Mesenchymal stem cell (in vitro differentiated cells and primary cell): ENCODE results near the gene TMUB1.

Experiments used
- DNase-seq: peaks from one replicate; pipeline ENCODE4 v3.0.0-alpha.2; 2013
- H2AFZ ChIP-seq: one replicate; pipeline ENCODE4 v1.6.1; 2013; ENCODE audit warnings: low read depth, mild to moderate bottlenecking, control low read depth, inconsistent platforms, low read length, moderate library complexity
- H2AK5ac ChIP-seq: 2 replicates; pipeline ENCODE4 v1.6.1; 2013; ENCODE audit warnings: low read length, moderate library complexity, mild to moderate bottlenecking, inconsistent platforms; ENCODE audit not compliant: severe bottlenecking
- H2BK120ac ChIP-seq: one replicate; pipeline ENCODE4 v1.6.1; 2013; ENCODE audit warnings: low read depth, mild to moderate bottlenecking, inconsistent platforms, low read length, moderate library complexity
- H2BK12ac ChIP-seq, 2 experiments: one replicate each; pipeline ENCODE4 v1.6.1; 2013; ENCODE audit warnings: inconsistent platforms in 2 of 2, low read length in 2 of 2, mild to moderate bottlenecking in 2 of 2, moderate library complexity in 2 of 2, control low read depth in 1 of 2
- H2BK15ac ChIP-seq: one replicate; pipeline ENCODE4 v1.6.1; 2013; ENCODE audit warnings: mild to moderate bottlenecking, low read depth, inconsistent platforms; ENCODE audit not compliant: poor library complexity, severe bottlenecking
- H2BK5ac ChIP-seq: 2 replicates; pipeline ENCODE4 v1.6.1; 2013; ENCODE audit warnings: low read depth, mild to moderate bottlenecking, low read length, control low read depth, inconsistent platforms; ENCODE audit not compliant: poor library complexity, severe bottlenecking
- H3K14ac ChIP-seq, 2 experiments: one replicate each; pipeline ENCODE4 v1.6.1; 2013; ENCODE audit warnings: inconsistent platforms in 2 of 2, low read length in 2 of 2, control low read depth in 1 of 2, mild to moderate bottlenecking in 1 of 2, moderate library complexity in 1 of 2
- H3K18ac ChIP-seq, 2 experiments: one replicate each; pipeline ENCODE4 v1.6.1; 2013; ENCODE audit warnings: inconsistent platforms in 2 of 2, low read length in 2 of 2, control low read depth in 1 of 2, low read depth in 1 of 2, mild to moderate bottlenecking in 1 of 2
- H3K23ac ChIP-seq, 2 experiments: one replicate each; pipeline ENCODE4 v1.6.1; 2013; ENCODE audit warnings: inconsistent platforms in 2 of 2, low read length in 2 of 2, mild to moderate bottlenecking in 2 of 2, moderate library complexity in 2 of 2, control low read depth in 1 of 2
- H3K27ac ChIP-seq: 2 replicates; pipeline ENCODE4 v1.5.1; 2013; ENCODE audit warnings: mild to moderate bottlenecking, moderate library complexity, low read length, control low read depth, inconsistent platforms; ENCODE audit not compliant: poor library complexity, severe bottlenecking
- H3K27me3 ChIP-seq, 2 experiments: 2 replicates each; pipeline versions ENCODE4 v1.6.1 to v1.7.0; 2013; ENCODE audit warnings: low read length in 2 of 2, mild to moderate bottlenecking in 2 of 2, moderate library complexity in 2 of 2, control low read depth in 1 of 2, inconsistent platforms in 1 of 2; ENCODE audit not compliant: control insufficient read depth in 1 of 2, insufficient read depth in 1 of 2
- H3K36me3 ChIP-seq, 2 experiments: 2 replicates each; pipeline versions ENCODE4 v1.6.1 to v1.7.0; 2013; ENCODE audit warnings: low read length in 2 of 2, control low read depth in 1 of 2, inconsistent platforms in 1 of 2, low read depth in 1 of 2, mild to moderate bottlenecking in 1 of 2; ENCODE audit not compliant: insufficient read depth in 2 of 2, control insufficient read depth in 1 of 2
- H3K4ac ChIP-seq, 2 experiments: one replicate each; pipeline ENCODE4 v1.6.1; 2013; ENCODE audit warnings: inconsistent platforms in 2 of 2, low read length in 2 of 2, mild to moderate bottlenecking in 2 of 2, moderate library complexity in 2 of 2, control low read depth in 1 of 2, low read depth in 1 of 2
- H3K4me1 ChIP-seq: 2 replicates; pipeline ENCODE4 v1.6.1; 2013; ENCODE audit warnings: low read depth, low read length, control low read depth; ENCODE audit not compliant: control insufficient read depth, insufficient read depth
- H3K4me2 ChIP-seq: 2 replicates; pipeline ENCODE4 v1.6.1; 2013; ENCODE audit warnings: low read length, mild to moderate bottlenecking, inconsistent platforms; ENCODE audit not compliant: poor library complexity, severe bottlenecking
- H3K4me3 ChIP-seq, 2 experiments: 2 replicates each; pipeline versions ENCODE4 v1.5.1 to v1.7.0; 2013; ENCODE audit warnings: low read length in 2 of 2, mild to moderate bottlenecking in 2 of 2, control low read depth in 1 of 2, low read depth in 1 of 2; ENCODE audit not compliant: insufficient read depth in 1 of 2
- H3K79me1 ChIP-seq: replicated peaks from 2 replicates; pipeline ENCODE4 v1.6.1; 2013; ENCODE audit warnings: mild to moderate bottlenecking, control low read depth, low read length, inconsistent platforms; ENCODE audit not compliant: poor library complexity, severe bottlenecking
- H3K9ac ChIP-seq: 2 replicates; pipeline ENCODE4 v1.7.0; 2013; ENCODE audit warnings: mild to moderate bottlenecking, low read length, moderate library complexity
- H3K9me3 ChIP-seq: 2 replicates; pipeline ENCODE4 v1.7.0; 2013; ENCODE audit warnings: mild to moderate bottlenecking, low read length; ENCODE audit not compliant: control insufficient read depth
- H4K8ac ChIP-seq: one replicate; pipeline ENCODE4 v1.6.1; 2013; ENCODE audit warnings: inconsistent platforms, mild to moderate bottlenecking, low read length, moderate library complexity
- H4K91ac ChIP-seq: one replicate; pipeline ENCODE4 v1.6.1; 2013; ENCODE audit warnings: mild to moderate bottlenecking, low read length, inconsistent platforms
- WGBS: methylation state at CpG from one replicate; pipeline ENCODE4 v1.1.7; 2013; ENCODE audit warnings: mixed read lengths; 5-methylcytosine and 5-hydroxymethylcytosine counted together

Gene TMUB1

GRCh38 chr7:151107882-151108281, 24.6 kb upstream of the TMUB1 start:
- H3K27ac ChIP-seq: no peak overlapping the region
- H4K8ac ChIP-seq: no peak overlapping the region
- no peaks in the 10 kb centered on the region for H3K27me3 ChIP-seq
- H3K9ac ChIP-seq: peak overlapping the region; percentile 38
- no peak overlapping the region for H3K4me2 ChIP-seq
- H3K18ac ChIP-seq: no peak overlapping the region
- H2AK5ac ChIP-seq: no peak overlapping the region
- no peak overlapping the region for H3K23ac ChIP-seq
- DNase-seq: no peak
- H2BK5ac ChIP-seq: no peak overlapping the region
- H3K14ac ChIP-seq: no peak overlapping the region
- no peak overlapping the region for H2BK120ac ChIP-seq
- H2AFZ ChIP-seq: no peak overlapping the region
- peaks cover 50% of the 10 kb centered on the region for H3K79me1 ChIP-seq
- 93% methylated on average over 10 of the region's 10 CpGs for WGBS
- peaks cover 23% of the 10 kb centered on the region for H3K4me1 ChIP-seq
- no peak overlapping the region for H2BK12ac ChIP-seq
- H3K9me3 ChIP-seq: no peaks in the 10 kb centered on the region
- no peak overlapping the region for H2BK15ac ChIP-seq
- no peak overlapping the region for H3K4me3 ChIP-seq
- peaks cover 3 to 26% of the 10 kb centered on the region in 2 experiments for H3K36me3 ChIP-seq
- H4K91ac ChIP-seq: no peak overlapping the region
- no peak overlapping the region for H3K4ac ChIP-seq

- H2BK5ac ChIP-seq: no peak overlapping the region
- no peak overlapping the region for H4K91ac ChIP-seq
- peaks cover 47% of the 10 kb centered on the region for H3K79me1 ChIP-seq
- no peak overlapping the region for H3K27ac ChIP-seq
- H3K9ac ChIP-seq: peak overlapping the region; percentile 41
- H2BK120ac ChIP-seq: no peak overlapping the region
- peaks cover 3 to 28% of the 10 kb centered on the region in 2 experiments for H3K36me3 ChIP-seq
- H3K4me3 ChIP-seq: no peak overlapping the region
- no peak overlapping the region for H2BK15ac ChIP-seq
- H2AK5ac ChIP-seq: no peak overlapping the region
- no peak overlapping the region for H3K4ac ChIP-seq
- no peak overlapping the region for H2AFZ ChIP-seq
- 78% methylated on average over 22 of the region's 23 CpGs for WGBS
- no peak for DNase-seq
- H3K27me3 ChIP-seq: no peaks in the 10 kb centered on the region
- H3K4me2 ChIP-seq: no peak overlapping the region
- no peak overlapping the region for H4K8ac ChIP-seq
- H3K14ac ChIP-seq: no peak overlapping the region
- no peak overlapping the region for H3K23ac ChIP-seq
- no peaks in the 10 kb centered on the region for H3K9me3 ChIP-seq
- H2BK12ac ChIP-seq: no peak overlapping the region
- H3K4me1 ChIP-seq: peaks cover 28% of the 10 kb centered on the region
- no peak overlapping the region for H3K18ac ChIP-seq
Observed at GRCh38 chr7:151104411-151105235, 21.3 kb upstream of the TMUB1 start.

- Histone ChIP-seq H3K79me1 (peaks cover 43% of the 10 kb centered on the region), H3K23ac (no peak overlapping the region), H3K4me1 (peaks cover 28% of the 10 kb centered on the region), H3K9ac (no peak overlapping the region), H3K4me3 (no peak overlapping the region), H3K36me3 (peaks cover 3 to 28% of the 10 kb centered on the region in 2 experiments), H3K14ac (no peak overlapping the region), H3K4ac (no peak overlapping the region), H3K27ac (no peak overlapping the region), H4K91ac (no peak overlapping the region), H2BK15ac (no peak overlapping the region), H3K4me2 (no peak overlapping the region), H2BK12ac (no peak overlapping the region), H2AFZ (no peak overlapping the region), H2AK5ac (no peak overlapping the region), H4K8ac (no peak overlapping the region), H3K18ac (no peak overlapping the region), H3K27me3 (no peaks in the 10 kb centered on the region), H2BK5ac (no peak overlapping the region), H3K9me3 (no peaks in the 10 kb centered on the region), H2BK120ac (no peak overlapping the region)
- DNase-seq: no peak
- 83% methylated on average over 11 of the region's 12 CpGs for WGBS
Observed at GRCh38 chr7:151103973-151104372, 20.7 kb upstream of the TMUB1 start.

GRCh38 chr7:151102991-151103390, 19.7 kb upstream of the TMUB1 start:
- Histone ChIP-seq H3K9me3 (no peaks in the 10 kb centered on the region), H3K18ac (no peak overlapping the region), H3K14ac (no peak overlapping the region), H3K27ac (no peak overlapping the region), H3K36me3 (peaks cover 3 to 26% of the 10 kb centered on the region in 2 experiments), H4K91ac (no peak overlapping the region), H3K23ac (no peak overlapping the region), H2BK5ac (no peak overlapping the region), H3K4me3 (no peak overlapping the region), H3K4me2 (no peak overlapping the region), H2BK12ac (no peak overlapping the region), H2BK120ac (no peak overlapping the region), H3K4ac (no peak overlapping the region), H2AFZ (no peak overlapping the region), H3K79me1 (peaks cover 36% of the 10 kb centered on the region), H3K27me3 (no peaks in the 10 kb centered on the region), H2AK5ac (no peak overlapping the region), H4K8ac (no peak overlapping the region), H3K4me1 (peaks cover 26% of the 10 kb centered on the region), H3K9ac (no peak overlapping the region), H2BK15ac (no peak overlapping the region)
- 99% methylated on average over 3 of the region's 3 CpGs for WGBS
- no peak for DNase-seq
